GM18511 (cell line): ENCODE data around the gene DCHS2.

Source experiments
- ATAC-seq: cut with Tn5 transposase; IDR thresholded peaks from one replicate; pipeline ENCODE4 v1.9.1; 2021; ENCODE audit warnings: mild to moderate bottlenecking, moderate library complexity; ENCODE audit not compliant: unreplicated experiment

Gene DCHS2

GRCh38 chr4:154489558-154490233 lies 1.9 kb downstream of the DCHS2 start:
- no peak for ATAC-seq

- ATAC-seq = no peak
These were observed 4.5 kb downstream of the DCHS2 start for GRCh38 chr4:154487145-154487544.

- peak; percentile 100 for ATAC-seq
These were observed 6.3 kb downstream of the DCHS2 start for GRCh38 chr4:154485127-154485773.

GRCh38 chr4:154478547-154478946 lies 13.1 kb downstream of the DCHS2 start:
- peak; percentile 39 for ATAC-seq

- peak; percentile 84 for ATAC-seq
These were observed 13.5 kb downstream of the DCHS2 start for GRCh38 chr4:154478128-154478527.

- no peak for ATAC-seq
These were observed 15.4 kb downstream of the DCHS2 start for GRCh38 chr4:154476232-154476631.

GRCh38 chr4:154475820-154476219 lies 15.8 kb downstream of the DCHS2 start:
- ATAC-seq = no peak

GRCh38 chr4:154473497-154473896 lies 18.1 kb downstream of the DCHS2 start:
- no peak for ATAC-seq

- ATAC-seq = no peak
These were observed 18.7 kb downstream of the DCHS2 start for GRCh38 chr4:154472858-154473257.

GRCh38 chr4:154471526-154472331 lies 19.9 kb downstream of the DCHS2 start:
- ATAC-seq = peak; percentile 78

- peak; percentile 84 for ATAC-seq
These were observed 20.6 kb downstream of the DCHS2 start for GRCh38 chr4:154471032-154471431.

- no peak for ATAC-seq
These were observed 23.7 kb downstream of the DCHS2 start for GRCh38 chr4:154467886-154468285.

GRCh38 chr4:154466336-154466735 lies 25.3 kb downstream of the DCHS2 start:
- no peak for ATAC-seq

GRCh38 chr4:154465085-154465484 lies 26.5 kb downstream of the DCHS2 start:
- no peak for ATAC-seq

GRCh38 chr4:154464654-154465053 lies 26.9 kb downstream of the DCHS2 start:
- no peak for ATAC-seq

GRCh38 chr4:154462081-154462810 lies 29.4 kb downstream of the DCHS2 start:
- ATAC-seq = no peak

- no peak for ATAC-seq
These were observed 34.1 kb downstream of the DCHS2 start for GRCh38 chr4:154457471-154457870.

- no peak for ATAC-seq
These were observed 34.7 kb downstream of the DCHS2 start for GRCh38 chr4:154456889-154457288.

- no peak for ATAC-seq
These were observed 35.4 kb downstream of the DCHS2 start for GRCh38 chr4:154456240-154456639.

- ATAC-seq = no peak
These were observed 36.5 kb downstream of the DCHS2 start for GRCh38 chr4:154455111-154455510.

GRCh38 chr4:154454710-154455109 lies 36.9 kb downstream of the DCHS2 start:
- no peak for ATAC-seq
